HepG2 (cell line): ENCODE data around the gene SFXN2. TPM values are rescaled to one million over a fixed set of nuclear protein-coding genes. Genes with fewer than 3 reads are reported as not detected.
A peak's percentile ranks its signal among the peaks of the same experiment; 100 is the strongest.

Source experiments
- KAT2B ChIP-seq: fragments of 150-350 bp; IDR thresholded peaks from 2 replicates; pipeline ENCODE4 v1.6.1; 2014; ENCODE audit warnings: low read depth, low read length, borderline replicate concordance
- KLF12 ChIP-seq: sonication (generic); formaldehyde crosslinking; IDR thresholded peaks from 2 replicates; pipeline ENCODE4 v1.4.0; 2020; ENCODE audit warnings: missing genetic modification reagents, borderline replicate concordance
- MEIS1 ChIP-seq: sonication (generic); formaldehyde crosslinking; IDR thresholded peaks from 2 replicates; pipeline ENCODE4 v1.9.0; 2021; ENCODE audit warnings: mild to moderate bottlenecking, missing genetic modification reagents, moderate library complexity, borderline replicate concordance
- MLX ChIP-seq: IDR thresholded peaks from 2 replicates; pipeline ENCODE4 v1.6.1; 2016
- PREB ChIP-seq: sonication (generic); formaldehyde crosslinking; IDR thresholded peaks from 2 replicates; pipeline ENCODE4 v1.4.0; 2020; ENCODE audit warnings: missing genetic modification reagents
- SKIL ChIP-seq: sonication (generic); formaldehyde crosslinking; IDR thresholded peaks from 2 replicates; pipeline ENCODE4 v1.8.0; 2022; ENCODE audit warnings: missing genetic modification reagents, mild to moderate bottlenecking, moderate library complexity, borderline replicate concordance
- TFDP1 ChIP-seq: IDR thresholded peaks from 2 replicates; pipeline ENCODE4 v1.6.1; 2016; ENCODE audit warnings: missing compliant biosample characterization, missing genetic modification reagents, borderline replicate concordance
- ZBED4 ChIP-seq: sonication (generic); formaldehyde crosslinking; IDR thresholded peaks from 2 replicates; pipeline ENCODE4 v1.4.0; 2020; ENCODE audit warnings: missing genetic modification reagents, borderline replicate concordance
- ZBTB34 ChIP-seq: sonication (generic); formaldehyde crosslinking; IDR thresholded peaks from 2 replicates; pipeline ENCODE4 v1.8.0; 2022; ENCODE audit warnings: mild to moderate bottlenecking, missing genetic modification reagents
- ZNF44 ChIP-seq: sonication (generic); formaldehyde crosslinking; IDR thresholded peaks from 2 replicates; pipeline ENCODE4 v1.5.1; 2020; ENCODE audit warnings: mild to moderate bottlenecking, missing genetic modification reagents
- ZNF619 ChIP-seq: sonication (generic); formaldehyde crosslinking; IDR thresholded peaks from 2 replicates; pipeline ENCODE4 v1.4.0; 2020; ENCODE audit warnings: mild to moderate bottlenecking, missing genetic modification reagents
- polyA plus RNA-seq, 8 experiments: library from polyadenylated mRNA; depleted of rRNA in 3 of 8; stranded (reverse) in 7 of 8; unstranded in 1 of 8; fragments of >200 nt; fragmentation: Illumina TruSeq in 4 of 8; extraction: Trizol in 4 of 8; gene quantifications; 2 replicates each; pipeline versions ENCODE4 v1.2.1 to v1.2.3, GENCODE V29; 2011 to 2016; ENCODE audit warnings: low read depth in 4 of 8, missing spikeins in 1 of 8, mixed read lengths in 1 of 8; ENCODE audit not compliant: insufficient read depth in 1 of 8
- total RNA-seq, 5 experiments: library from RNA; depleted of rRNA; stranded (reverse); fragments of >200 nt; fragmentation: Illumina TruSeq; extraction: Trizol; gene quantifications; 2 replicates each; pipeline ENCODE4 v1.2.3, GENCODE V29; 2016; ENCODE audit warnings: low read depth in 1 of 5
- TF ChIP-seq, protein P1 (sequence below): IDR thresholded peaks from 2 replicates; pipeline ENCODE4 v1.6.1; 2016; ENCODE audit warnings: missing biosample characterization, missing genetic modification reagents, low read depth
- TF ChIP-seq, protein P2 (sequence below): sonication (generic); formaldehyde crosslinking; IDR thresholded peaks from 2 replicates; pipeline ENCODE4 v1.5.0; 2020; ENCODE audit warnings: missing genetic modification reagents

Gene SFXN2
- total and polyA plus RNA-seq, 2 of the 13 experiments (the other 11 are each of a cell fraction or from before 2014, with no cell fraction given): 12.8 to 21.1 TPM

- TF ChIP-seq MEIS1 (CRISPR knock-in tag) (0 out of 2 replicates have a peak, but pooled peaks have one; percentile 62), ZNF44 (CRISPR knock-in tag) (no peak), MLX (CRISPR knock-in tag) (no peak), ZBED4 (CRISPR knock-in tag) (no peak), TFDP1 (CRISPR knock-in tag) (0 out of 2 replicates have a peak, but pooled peaks have one; percentile 29), SKIL (CRISPR knock-in tag) (no peak), PREB (CRISPR knock-in tag) (no peak), ZNF619 (CRISPR knock-in tag) (no peak), KAT2B (no peak), KLF12 (0 out of 2 replicates have a peak, but pooled peaks have one; percentile 57), ZBTB34 (no peak)
- TF ChIP-seq, protein P1, sequence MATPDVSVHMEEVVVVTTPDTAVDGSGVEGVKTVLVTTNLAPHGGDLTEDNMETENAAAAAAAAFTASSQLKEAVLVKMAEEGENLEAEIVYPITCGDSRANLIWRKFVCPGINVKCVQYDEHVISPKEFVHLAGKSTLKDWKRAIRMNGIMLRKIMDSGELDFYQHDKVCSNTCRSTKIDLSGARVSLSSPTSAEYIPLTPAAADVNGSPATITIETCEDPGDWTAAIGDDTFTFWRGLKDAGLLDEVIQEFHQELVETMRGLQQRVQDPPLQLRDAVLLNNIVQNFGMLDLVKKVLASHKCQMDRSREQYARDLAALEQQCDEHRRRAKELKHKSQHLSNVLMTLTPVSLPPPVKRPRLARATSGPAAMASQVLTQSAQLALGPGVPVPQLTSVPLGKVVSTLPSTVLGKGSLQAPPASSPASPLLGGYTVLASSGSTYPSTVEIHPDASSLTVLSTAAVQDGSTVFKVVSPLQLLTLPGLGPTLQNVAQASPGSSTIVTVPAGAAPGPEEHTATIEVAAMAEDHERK (CRISPR knock-in tag): no peak; the same call in 1 of the 2 replicates
- TF ChIP-seq, protein P2, sequence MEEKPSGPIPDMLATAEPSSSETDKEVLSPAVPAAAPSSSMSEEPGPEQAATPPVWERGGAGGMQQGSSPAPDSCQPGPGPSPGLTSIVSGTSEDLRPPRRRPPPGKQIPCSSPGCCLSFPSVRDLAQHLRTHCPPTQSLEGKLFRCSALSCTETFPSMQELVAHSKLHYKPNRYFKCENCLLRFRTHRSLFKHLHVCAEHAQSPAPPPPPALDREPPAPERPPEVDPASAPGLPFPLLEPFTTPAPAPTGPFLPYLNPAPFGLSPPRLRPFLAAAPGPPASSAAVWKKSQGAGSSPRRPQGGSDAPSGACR (CRISPR knock-in tag): peak; percentile 77; the same call in 1 of the 2 replicates
Observed at GRCh38 chr10:102714621-102715455, at the start of gene SFXN2 (continued).
